Panc1 (cell line): Measurements from ENCODE around the gene SLC66A2. TPM values are rescaled to one million over a fixed set of nuclear protein-coding genes. Genes with fewer than 3 reads are reported as not detected.

Experiments used
- ATAC-seq: fragments of 200-7000 bp; cut with Tn5 transposase; 2 replicates; pipeline ENCODE4 v1.9.1; 2020; ENCODE audit warnings: mild to moderate bottlenecking, moderate library complexity
- BruUV-seq: library from RNA; stranded (reverse); fragments of 400-500 nt; replicated peaks from 2 replicates; lab custom pipeline; 2021; lab: Mats Ljungman, UMichigan
- CTCF ChIA-PET: fragments of 300-600 bp; sonication (Branson Sonifier 250); formaldehyde crosslinking; loops from one replicate; lab custom pipeline; 2022; ENCODE audit warnings: antibody characterized with exemption; lab: Charles Lee
- POLR2A ChIA-PET: fragments of 300-600 bp; sonication (Branson Sonifier 250); formaldehyde crosslinking; loops from one replicate; lab custom pipeline; 2022; ENCODE audit warnings: antibody characterized with exemption; lab: Charles Lee
- DNase-seq: peaks from one replicate; pipeline ENCODE4 v3.0.0-alpha.2; 2010; ENCODE audit warnings: low read depth, low spot score
- H3K27ac ChIP-seq: 2 replicates; pipeline ENCODE4 v1.5.1; 2011; ENCODE audit warnings: mild to moderate bottlenecking, low read length, inconsistent platforms
- H3K27me3 ChIP-seq: fragments of 200-500 bp; sonication (Bioruptor generic); 2 replicates; pipeline ENCODE4 v1.6.0; 2014; ENCODE audit warnings: low read length, inconsistent platforms; ENCODE audit not compliant: control insufficient read depth, insufficient read depth
- H3K36me3 ChIP-seq: fragments of 200-500 bp; sonication (Bioruptor generic); 2 replicates; pipeline ENCODE4 v1.5.1; 2014; ENCODE audit warnings: inconsistent platforms, mild to moderate bottlenecking, low read length, moderate library complexity; ENCODE audit not compliant: control insufficient read depth, insufficient read depth
- H3K4me1 ChIP-seq: 2 replicates; pipeline ENCODE4 v1.5.1; 2011; ENCODE audit warnings: inconsistent platforms, mild to moderate bottlenecking, low read length, moderate library complexity; ENCODE audit not compliant: control insufficient read depth, insufficient read depth
- H3K4me3 ChIP-seq, 2 experiments: 2 replicates each; pipeline ENCODE4 v1.5.1; 2011 to 2012; ENCODE audit warnings: low read depth in 2 of 2, low read length in 2 of 2, mild to moderate bottlenecking in 2 of 2, inconsistent platforms in 1 of 2, moderate library complexity in 1 of 2
- H3K9me3 ChIP-seq: fragments of 200-500 bp; sonication (Bioruptor generic); 2 replicates; pipeline ENCODE4 v1.5.1; 2014; ENCODE audit warnings: low read depth, mild to moderate bottlenecking, inconsistent platforms, low read length, moderate library complexity; ENCODE audit not compliant: control insufficient read depth, insufficient read depth
- CTCF ChIP-seq: fragments of 450-650 bp; IDR thresholded peaks from 2 replicates; pipeline ENCODE4 v1.5.1; 2017; ENCODE audit warnings: mild to moderate bottlenecking
- POLR2AphosphoS5 ChIP-seq: IDR thresholded peaks from 2 replicates; pipeline ENCODE4 v1.6.1; 2012; ENCODE audit warnings: mild to moderate bottlenecking, low read depth, low read length, moderate library complexity
- REST ChIP-seq, 2 experiments: IDR thresholded peaks; 2 replicates each; pipeline ENCODE4 v1.6.1; 2011 to 2012; ENCODE audit warnings: low read depth in 2 of 2, control low read depth in 1 of 2, low read length in 1 of 2, mild to moderate bottlenecking in 1 of 2, moderate library complexity in 1 of 2; ENCODE audit not compliant: insufficient read depth in 1 of 2
- SIN3A ChIP-seq: IDR thresholded peaks from 2 replicates; pipeline ENCODE4 v1.6.1; 2012; ENCODE audit warnings: low read depth, mild to moderate bottlenecking, low read length, moderate library complexity, borderline replicate concordance; ENCODE audit not compliant: insufficient read depth
- TCF7L2 ChIP-seq: IDR thresholded peaks from 2 replicates; pipeline ENCODE4 v1.6.1; 2011; ENCODE audit warnings: mild to moderate bottlenecking, low read depth, low read length, inconsistent platforms
- in situ Hi-C: cut with HindIII; loops from 2 replicates; pipeline ENCODE4 v1.10.0; 2016; ENCODE audit warnings: low sequenced_read_pairs, low pct_unique_long_range_greater_than_20kb
- intact Hi-C: fragments of 100-400 bp; cut with micrococcal nuclease; formaldehyde crosslinking; loops from one replicate; pipeline ENCODE4 v1.10.0; 2022; ENCODE audit not compliant: unreplicated experiment
- total RNA-seq: library from RNA; stranded (reverse); gene quantifications from one replicate; pipeline ENCODE4 v1.2.1, GENCODE V29; 2021; ENCODE audit not compliant: unreplicated experiment

Gene SLC66A2
- total RNA-seq, 1 experiment from 2014 or later: 92.5 TPM

GRCh38 chr18:79904357-79905147 is 46.9 kb downstream of the SLC66A2 start:
- in situ Hi-C loops: no loop called here
- ChIA-PET CTCF (no interaction called here), POLR2A (interaction anchor here (0.6 kb wide), 1 partner anchor 65 kb away, joined by 3 read pairs; no protein-coding TSS in a partner anchor)
- Histone ChIP-seq H3K9me3 (no peaks in the 10 kb centered on the region), H3K4me3 (no peak overlapping the region), H3K27me3 (no peaks in the 10 kb centered on the region), H3K36me3 (no peaks in the 10 kb centered on the region), H3K4me1 (no peaks in the 10 kb centered on the region), H3K27ac (no peak overlapping the region)
- TF ChIP-seq CTCF (no peak), POLR2AphosphoS5 (no peak), SIN3A (no peak), TCF7L2 (no peak), REST (IDR thresholded peaks at IDR 0.05; ENCODE audit: insufficient read depth in 1 of 2, low read depth in 2 of 2, low read length in 1 of 2) (no peak)
- intact Hi-C loops: no loop called here
- ATAC-seq (no peak), DNase-seq (no peak)
- BruUV-seq: no TSS peak

GRCh38 chr18:79903787-79904356 is 47.6 kb downstream of the SLC66A2 start:
- intact Hi-C loops: no loop called here
- ATAC-seq (no peak), DNase-seq (no peak)
- ChIA-PET POLR2A (no interaction called here), CTCF (no interaction called here)
- in situ Hi-C loops: no loop called here
- no peaks in the 10 kb centered on the region for H3K27me3 ChIP-seq
- no peak for TF ChIP-seq CTCF
- TF ChIP-seq REST (IDR thresholded peaks at IDR 0.05; ENCODE audit: insufficient read depth in 1 of 2, low read depth in 2 of 2, low read length in 1 of 2): no peak
- TF ChIP-seq SIN3A: no peak
- H3K9me3 ChIP-seq: no peaks in the 10 kb centered on the region; the same call in 1 of the 2 replicates
- no peak overlapping the region for H3K4me3 ChIP-seq
- H3K4me1 ChIP-seq: no peaks in the 10 kb centered on the region
- H3K36me3 ChIP-seq: no peaks in the 10 kb centered on the region
- BruUV-seq: no TSS peak
- no peak overlapping the region for H3K27ac ChIP-seq
